Suprapubic skin (tissue), 4 donors: ENCODE measurements around the gene ZBTB46. TPM values are rescaled to one million over a fixed set of nuclear protein-coding genes. Genes with fewer than 3 reads are reported as not detected.
A peak's percentile ranks its signal among the peaks of the same experiment; 100 is the strongest.

Experiments used
- DNase-seq, 2 donors: peaks; one replicate each; pipeline ENCODE4 v3.0.0-alpha.2; 2019; ENCODE audit warnings: low spot score in 2 of 2
- H3K27ac ChIP-seq: fragments of 200-600 bp; sonication (generic); one replicate; pipeline ENCODE4 v1.5.1; 2019
- H3K27me3 ChIP-seq: fragments of 200-600 bp; sonication (generic); one replicate; pipeline ENCODE4 v1.5.1; 2019
- H3K36me3 ChIP-seq: fragments of 200-600 bp; sonication (generic); one replicate; pipeline ENCODE4 v1.5.1; 2019
- H3K4me1 ChIP-seq: fragments of 200-600 bp; sonication (generic); one replicate; pipeline ENCODE4 v1.5.1; 2019
- H3K4me3 ChIP-seq: fragments of 200-600 bp; sonication (generic); one replicate; pipeline ENCODE4 v1.5.1; 2019; ENCODE audit warnings: mild to moderate bottlenecking
- H3K9me3 ChIP-seq: fragments of 200-600 bp; sonication (generic); one replicate; pipeline ENCODE4 v1.5.1; 2019
- EP300 ChIP-seq: sonication (generic); formaldehyde crosslinking; IDR thresholded peaks from one replicate; pipeline ENCODE4 v1.6.1; 2017; ENCODE audit warnings: antibody characterized with exemption
- POLR2A ChIP-seq, 2 donors: fragments of 450-650 bp; IDR thresholded peaks; one replicate each; pipeline ENCODE4 v1.6.1; 2017; ENCODE audit warnings: antibody characterized with exemption in 2 of 2, mild to moderate bottlenecking in 2 of 2, moderate library complexity in 2 of 2
- POLR2AphosphoS5 ChIP-seq, 3 donors: sonication (generic); formaldehyde crosslinking; IDR thresholded peaks; one replicate each; pipeline ENCODE4 v1.6.1; 2017; ENCODE audit warnings: antibody characterized with exemption in 3 of 3
- WGBS: methylation state at CpG from one replicate; pipeline ENCODE4 v1.1.5; 2018; 5-methylcytosine and 5-hydroxymethylcytosine counted together
- total RNA-seq, 4 donors: library from RNA; depleted of rRNA; stranded (reverse); fragments of >200 nt; gene quantifications; one replicate each; pipeline ENCODE4 v1.1.0, GENCODE V29; 2016
- TF ChIP-seq, protein P1 (sequence below), 2 donors: fragments of 200-600 bp in 1 of 2; fragments of 450-650 bp in 1 of 2; sonication (generic) in 1 of 2; IDR thresholded peaks; one replicate each; pipeline ENCODE4 v1.5.1; 2016 to 2019; ENCODE audit warnings: antibody characterized with exemption in 2 of 2, mild to moderate bottlenecking in 1 of 2, moderate library complexity in 1 of 2

The ZBTB46 gene
- total RNA-seq, 4 donors from 2014 or later, result 3.4 to 5.1 (median 4.4) TPM

DNA sequence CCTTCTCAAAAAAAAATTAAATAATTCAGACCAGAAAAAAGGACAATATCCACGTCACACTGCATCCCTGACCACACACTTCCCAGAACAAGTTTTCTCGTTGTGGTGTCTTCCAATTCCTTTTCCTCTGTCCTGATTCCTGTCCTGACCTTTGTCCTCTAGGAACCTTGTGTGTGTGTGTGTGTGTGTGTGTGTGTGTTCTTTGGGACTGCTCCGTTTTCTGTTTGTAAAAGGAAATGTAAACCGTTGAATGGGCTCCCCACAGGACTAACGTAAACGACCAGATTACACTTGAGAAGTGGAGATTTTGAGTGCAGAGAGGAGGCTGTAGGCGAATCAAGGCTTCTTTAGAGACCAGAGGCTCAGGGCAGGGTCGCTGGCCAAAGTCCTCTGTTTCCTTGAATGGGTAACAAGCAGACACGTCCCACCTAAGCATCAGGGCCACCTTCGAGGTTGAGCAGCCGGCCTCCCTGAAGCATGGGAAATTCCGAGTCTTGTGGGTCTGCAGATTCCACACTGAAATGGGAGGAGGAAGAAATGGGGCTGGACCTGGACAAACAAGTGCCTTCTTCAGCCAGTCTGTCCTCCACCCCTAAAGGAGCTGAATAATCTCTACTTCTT, 7.3 kb downstream of the ZBTB46 start:
- Histone ChIP-seq H3K27me3 (no peaks in the 10 kb centered on the region), H3K36me3 (no peaks in the 10 kb centered on the region), H3K4me1 (peaks cover 3% of the 10 kb centered on the region), H3K27ac (no peak overlapping the region), H3K4me3 (no peak overlapping the region), H3K9me3 (no peaks in the 10 kb centered on the region)
- WGBS, result 81% methylated on average over 12 of the region's 12 CpGs
- TF ChIP-seq POLR2AphosphoS5 (IDR thresholded peaks at IDR 0.05), result no peak
- TF ChIP-seq, protein P1, sequence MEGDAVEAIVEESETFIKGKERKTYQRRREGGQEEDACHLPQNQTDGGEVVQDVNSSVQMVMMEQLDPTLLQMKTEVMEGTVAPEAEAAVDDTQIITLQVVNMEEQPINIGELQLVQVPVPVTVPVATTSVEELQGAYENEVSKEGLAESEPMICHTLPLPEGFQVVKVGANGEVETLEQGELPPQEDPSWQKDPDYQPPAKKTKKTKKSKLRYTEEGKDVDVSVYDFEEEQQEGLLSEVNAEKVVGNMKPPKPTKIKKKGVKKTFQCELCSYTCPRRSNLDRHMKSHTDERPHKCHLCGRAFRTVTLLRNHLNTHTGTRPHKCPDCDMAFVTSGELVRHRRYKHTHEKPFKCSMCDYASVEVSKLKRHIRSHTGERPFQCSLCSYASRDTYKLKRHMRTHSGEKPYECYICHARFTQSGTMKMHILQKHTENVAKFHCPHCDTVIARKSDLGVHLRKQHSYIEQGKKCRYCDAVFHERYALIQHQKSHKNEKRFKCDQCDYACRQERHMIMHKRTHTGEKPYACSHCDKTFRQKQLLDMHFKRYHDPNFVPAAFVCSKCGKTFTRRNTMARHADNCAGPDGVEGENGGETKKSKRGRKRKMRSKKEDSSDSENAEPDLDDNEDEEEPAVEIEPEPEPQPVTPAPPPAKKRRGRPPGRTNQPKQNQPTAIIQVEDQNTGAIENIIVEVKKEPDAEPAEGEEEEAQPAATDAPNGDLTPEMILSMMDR (IDR thresholded peaks at IDR 0.05), result no peak
- no peak for DNase-seq

DNA sequence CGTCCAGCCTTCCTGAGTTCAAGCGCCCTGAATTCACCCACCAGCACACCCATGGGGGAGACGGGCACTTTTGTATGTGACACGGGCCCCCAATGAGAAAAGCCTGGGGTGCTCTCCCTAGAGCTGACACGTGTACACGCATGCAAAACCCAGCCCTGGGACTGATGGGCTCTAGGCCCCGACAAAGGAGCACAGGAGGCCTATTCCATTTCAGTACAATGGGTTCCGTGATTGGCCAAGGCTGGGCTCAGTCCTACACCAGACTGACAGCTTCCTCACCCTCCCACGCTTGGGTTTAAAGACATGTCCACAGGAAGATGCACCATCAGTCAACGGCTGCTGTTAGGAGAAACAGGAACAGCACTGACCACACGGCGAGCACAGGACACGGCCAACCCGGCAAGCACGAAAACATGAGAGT, 8.8 kb downstream of the ZBTB46 start:
- DNase-seq, result no peak
- Histone ChIP-seq H3K27ac (no peak overlapping the region), H3K27me3 (no peaks in the 10 kb centered on the region), H3K4me3 (no peak overlapping the region), H3K4me1 (peaks cover 3% of the 10 kb centered on the region), H3K9me3 (no peaks in the 10 kb centered on the region), H3K36me3 (no peaks in the 10 kb centered on the region)
- WGBS, result 79% methylated on average over 15 of the region's 15 CpGs
- TF ChIP-seq EP300, result no peak
- no peak for TF ChIP-seq POLR2AphosphoS5 (IDR thresholded peaks at IDR 0.05)
- TF ChIP-seq, protein P1 (IDR thresholded peaks at IDR 0.05), result no peak
- no peak for TF ChIP-seq POLR2A (IDR thresholded peaks at IDR 0.05)

DNA sequence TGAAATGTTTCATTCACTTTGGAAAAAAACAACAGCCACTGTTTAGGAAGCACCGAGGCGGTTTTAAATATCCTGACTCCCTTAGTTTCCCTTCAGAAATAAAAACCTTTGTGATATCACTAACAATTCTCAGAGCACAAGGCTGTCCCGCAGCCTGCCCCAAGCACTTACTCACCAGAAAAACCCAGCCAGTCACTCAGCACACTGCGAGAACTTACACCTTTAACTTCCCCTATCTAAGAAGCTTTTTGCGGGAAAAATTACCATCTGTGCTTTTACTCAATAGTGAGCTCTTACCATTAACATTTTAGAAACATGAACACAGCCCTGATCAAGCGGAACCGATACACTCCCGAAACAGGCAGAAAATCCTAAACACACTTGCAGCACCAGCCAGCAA, 9.3 kb downstream of the ZBTB46 start:
- H3K36me3 ChIP-seq, result no peaks in the 10 kb centered on the region
- WGBS, result 91% methylated on average over 8 of the region's 8 CpGs
- H3K27ac ChIP-seq, result no peak overlapping the region
- H3K9me3 ChIP-seq, result no peaks in the 10 kb centered on the region
- DNase-seq, result no peak
- no peak overlapping the region for H3K4me3 ChIP-seq
- peaks cover 3% of the 10 kb centered on the region for H3K4me1 ChIP-seq
- TF ChIP-seq EP300 (no peak), POLR2AphosphoS5 (IDR thresholded peaks at IDR 0.05) (no peak), POLR2A (IDR thresholded peaks at IDR 0.05) (no peak)
- TF ChIP-seq, protein P1 (IDR thresholded peaks at IDR 0.05), result no peak
- H3K27me3 ChIP-seq, result no peaks in the 10 kb centered on the region

DNA sequence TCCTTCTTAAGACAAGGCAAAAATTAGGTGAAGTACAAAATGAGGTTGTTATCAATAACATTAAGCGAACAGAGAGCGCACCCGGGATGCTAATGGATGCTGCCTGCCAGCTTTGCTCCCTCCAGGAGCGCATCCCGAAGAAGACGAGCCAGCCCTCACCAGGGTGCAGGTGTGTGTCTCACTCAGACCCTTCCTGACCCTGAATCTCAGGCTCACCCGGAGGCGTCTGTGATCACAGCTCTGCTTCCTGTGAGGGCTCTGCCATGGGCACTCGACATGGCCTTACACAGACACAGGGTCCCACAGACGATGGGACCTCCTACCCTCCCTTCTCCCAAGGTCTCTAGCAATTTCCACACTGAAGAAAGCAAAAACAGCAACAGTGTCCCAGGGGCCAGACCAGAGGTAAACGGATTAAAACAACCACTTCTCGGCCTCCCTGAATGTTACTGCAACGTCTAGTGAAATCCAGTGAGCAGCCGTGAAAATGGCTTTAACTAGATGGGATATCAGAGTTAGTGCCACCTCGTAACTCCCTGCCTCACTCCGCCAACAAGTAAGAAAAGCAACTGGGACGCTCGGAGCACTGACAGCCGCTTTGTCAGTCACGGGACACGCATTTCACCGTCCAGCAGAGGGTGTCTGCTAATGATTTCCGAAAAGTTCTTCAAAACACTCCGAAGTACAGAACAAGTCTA, 11.7 kb downstream of the ZBTB46 start:
- no peak for DNase-seq
- 52% methylated on average over 19 of the region's 24 CpGs for WGBS
- Histone ChIP-seq H3K4me3 (peak overlapping the region; percentile 23), H3K36me3 (no peaks in the 10 kb centered on the region), H3K27me3 (no peaks in the 10 kb centered on the region), H3K4me1 (peaks cover 3% of the 10 kb centered on the region), H3K9me3 (no peaks in the 10 kb centered on the region), H3K27ac (no peak overlapping the region)
- TF ChIP-seq, protein P1 (IDR thresholded peaks at IDR 0.05), result peak; percentile 9 to 20
- no peak for TF ChIP-seq POLR2A (IDR thresholded peaks at IDR 0.05)

DNA sequence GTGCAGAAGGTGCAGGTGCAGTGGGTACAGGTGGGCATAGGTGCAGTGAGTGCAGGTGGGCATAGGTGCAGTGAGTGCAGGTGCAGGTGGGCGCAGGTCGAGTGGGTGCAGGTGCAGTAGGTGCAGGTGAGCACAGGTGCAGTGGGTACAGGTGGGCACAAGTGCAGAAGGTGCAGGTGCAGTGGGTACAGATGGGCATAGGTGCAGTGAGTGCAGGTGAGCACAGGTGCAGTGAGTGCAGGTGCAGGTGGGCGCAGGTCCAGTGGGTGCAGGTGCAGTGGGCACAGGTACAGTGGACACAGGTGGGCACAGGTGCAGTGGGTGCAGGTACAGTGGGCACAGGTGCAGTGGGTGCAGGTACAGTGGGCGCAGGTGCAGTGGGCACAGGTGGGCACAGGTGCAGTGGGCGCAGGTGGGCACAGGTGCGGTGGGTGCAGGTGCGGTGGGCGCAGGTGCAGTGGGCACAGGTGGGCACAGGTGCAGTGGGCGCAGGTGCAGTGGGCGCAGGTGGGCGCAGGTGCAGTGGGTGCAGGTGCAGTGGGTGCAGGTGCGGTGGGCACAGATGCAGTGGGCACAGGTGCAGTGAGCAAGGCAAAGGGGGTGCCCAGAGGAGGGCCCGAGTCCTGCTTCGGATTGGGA, 15.3 kb downstream of the ZBTB46 start:
- 91% methylated on average over 12 of the region's 14 CpGs for WGBS
- Histone ChIP-seq H3K36me3 (no peaks in the 10 kb centered on the region), H3K9me3 (no peaks in the 10 kb centered on the region), H3K27me3 (no peaks in the 10 kb centered on the region), H3K27ac (no peak overlapping the region), H3K4me3 (no peak overlapping the region), H3K4me1 (peaks cover 3% of the 10 kb centered on the region)
- no peak for DNase-seq
- TF ChIP-seq POLR2A (IDR thresholded peaks at IDR 0.05), result no peak
- no peak for TF ChIP-seq EP300
- TF ChIP-seq POLR2AphosphoS5 (IDR thresholded peaks at IDR 0.05), result no peak
- TF ChIP-seq, protein P1 (IDR thresholded peaks at IDR 0.05), result no peak
